NCI-H1092 (cell line): ENCODE results near the gene POTEG.
"Not testable (repeated sequence)": the region's sequence is repeated elsewhere in the genome, so short reads cannot be mapped to it uniquely, and the experiment has no call there.

Source experiments
- DNase-seq: peaks from one replicate; lab custom pipeline; 2025; lab: John Stamatoyannopoulos, UW

Gene POTEG

DNA sequence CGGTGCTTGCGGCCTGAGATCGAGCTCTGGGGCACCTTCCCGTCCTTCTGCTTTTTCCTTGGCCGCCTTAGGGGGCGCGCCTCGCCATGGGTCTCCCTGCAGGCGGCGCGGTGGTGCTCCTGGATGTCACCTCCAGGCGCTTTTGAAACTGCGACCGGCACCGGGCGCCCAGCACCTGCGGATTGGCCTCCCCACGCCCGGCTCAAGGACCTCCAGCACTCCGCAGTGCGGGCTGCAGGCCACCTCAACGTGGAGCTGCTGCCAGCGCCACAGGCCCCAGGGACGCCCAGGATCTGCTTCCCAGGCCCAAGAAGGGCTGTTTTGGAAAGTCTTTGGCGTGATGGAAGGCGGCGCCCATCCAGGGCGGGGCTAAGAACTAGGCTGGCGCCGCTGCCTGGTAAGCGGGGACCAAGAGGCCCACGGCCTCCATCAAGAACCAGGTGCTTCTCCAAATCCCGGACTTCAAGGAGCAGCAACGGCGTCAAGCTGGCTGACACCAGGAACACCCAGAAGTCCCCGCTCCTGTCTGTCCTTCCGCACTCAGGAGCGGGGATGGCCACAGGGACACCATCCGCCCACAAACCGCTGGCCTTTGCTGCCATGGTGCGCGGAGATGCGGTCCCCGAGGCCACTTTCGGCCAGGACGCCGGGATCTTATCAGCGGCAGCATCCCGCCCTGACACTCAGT, 61.2 kb downstream of the POTEG start:
- not testable (repeated sequence) for DNase-seq

DNA sequence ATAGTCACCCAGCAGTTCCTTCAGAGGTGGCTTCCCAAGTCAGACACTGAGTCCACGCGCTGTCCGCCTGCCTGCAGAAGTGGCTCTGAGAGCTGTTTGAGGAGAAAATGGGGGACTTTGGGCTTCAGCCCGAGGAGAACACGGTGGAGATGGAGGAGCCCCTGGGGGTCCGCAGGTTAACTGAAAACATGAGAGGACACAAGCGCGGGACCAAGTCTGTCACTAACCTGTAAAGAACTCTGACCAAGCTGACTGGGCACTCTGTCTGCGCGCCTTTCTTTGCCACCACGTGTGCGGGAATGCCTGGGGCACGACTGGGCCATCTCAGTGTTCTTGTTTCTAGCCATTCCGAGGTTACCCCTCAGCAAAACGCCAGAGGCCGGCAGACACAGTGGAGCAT, 62.4 kb downstream of the POTEG start:
- not testable (repeated sequence) for DNase-seq

DNA sequence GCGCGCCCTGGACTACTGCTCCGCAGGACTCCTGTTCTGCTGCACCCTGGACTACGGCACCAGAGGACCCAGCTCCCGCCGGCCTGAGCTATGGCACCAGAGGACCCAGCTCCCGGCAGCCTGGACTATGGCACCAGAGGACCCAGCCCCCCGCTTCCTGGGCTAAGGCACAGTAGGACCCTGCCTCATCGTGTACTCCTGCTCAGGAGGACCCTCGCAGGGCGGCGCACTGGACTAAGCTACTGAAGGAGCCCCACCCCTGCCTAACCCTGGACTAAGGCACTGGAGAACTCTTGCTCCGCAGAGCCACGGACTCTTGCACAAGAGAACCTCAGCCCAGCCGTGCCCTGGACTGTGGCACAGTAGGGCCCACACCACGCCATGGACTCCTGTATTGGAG, 71.3 kb downstream of the POTEG start:
- not testable (repeated sequence) for DNase-seq

DNA sequence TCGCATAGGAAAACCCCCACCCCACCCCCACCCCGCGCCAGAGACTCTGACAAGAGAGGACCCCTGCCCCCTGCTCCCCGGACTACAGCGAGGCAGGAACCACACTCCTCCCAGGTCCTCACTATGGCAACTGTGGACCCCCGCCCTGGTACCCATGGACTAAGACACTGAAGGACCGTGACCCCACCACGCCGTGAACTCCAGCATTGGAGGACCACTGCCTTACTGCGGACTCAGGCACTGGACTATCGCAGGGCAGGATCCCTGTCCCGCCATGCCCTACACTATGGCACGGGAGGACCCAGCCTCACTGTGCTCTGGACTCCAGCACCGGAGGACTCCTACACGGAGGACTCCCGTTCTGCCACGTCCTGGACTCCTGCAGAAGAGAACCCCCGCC, 71.8 kb downstream of the POTEG start:
- not testable (repeated sequence) for DNase-seq

DNA sequence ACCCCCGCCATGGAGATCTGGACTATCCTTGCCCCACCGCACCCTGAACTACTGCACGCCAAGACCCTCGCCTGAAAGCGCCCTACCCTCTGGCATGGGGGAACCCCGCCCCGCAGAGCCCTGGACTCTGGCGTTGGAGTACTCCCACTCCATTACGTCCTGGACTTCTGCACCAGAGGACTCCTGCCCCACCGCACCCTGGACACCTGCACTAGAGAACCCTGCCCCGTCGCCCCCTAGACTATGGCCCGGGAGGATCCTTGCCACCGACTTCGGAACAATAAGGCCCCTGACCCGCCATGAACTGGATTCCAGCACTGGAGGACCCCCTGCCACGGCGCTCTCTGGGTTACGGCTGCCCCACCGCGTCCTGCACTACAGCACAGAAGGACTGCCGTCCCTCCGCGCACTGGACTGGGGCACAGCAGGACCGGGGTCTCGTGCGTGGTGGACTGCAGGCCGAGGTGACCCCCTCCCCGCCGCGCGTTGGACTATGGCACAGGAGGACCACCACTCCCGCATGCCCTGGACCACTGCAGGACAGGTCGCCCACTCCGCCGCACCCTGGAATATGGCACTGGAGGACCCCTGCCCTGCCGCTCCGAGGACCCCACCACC, 72.4 kb downstream of the POTEG start:
- DNase-seq, result not testable (repeated sequence)

DNA sequence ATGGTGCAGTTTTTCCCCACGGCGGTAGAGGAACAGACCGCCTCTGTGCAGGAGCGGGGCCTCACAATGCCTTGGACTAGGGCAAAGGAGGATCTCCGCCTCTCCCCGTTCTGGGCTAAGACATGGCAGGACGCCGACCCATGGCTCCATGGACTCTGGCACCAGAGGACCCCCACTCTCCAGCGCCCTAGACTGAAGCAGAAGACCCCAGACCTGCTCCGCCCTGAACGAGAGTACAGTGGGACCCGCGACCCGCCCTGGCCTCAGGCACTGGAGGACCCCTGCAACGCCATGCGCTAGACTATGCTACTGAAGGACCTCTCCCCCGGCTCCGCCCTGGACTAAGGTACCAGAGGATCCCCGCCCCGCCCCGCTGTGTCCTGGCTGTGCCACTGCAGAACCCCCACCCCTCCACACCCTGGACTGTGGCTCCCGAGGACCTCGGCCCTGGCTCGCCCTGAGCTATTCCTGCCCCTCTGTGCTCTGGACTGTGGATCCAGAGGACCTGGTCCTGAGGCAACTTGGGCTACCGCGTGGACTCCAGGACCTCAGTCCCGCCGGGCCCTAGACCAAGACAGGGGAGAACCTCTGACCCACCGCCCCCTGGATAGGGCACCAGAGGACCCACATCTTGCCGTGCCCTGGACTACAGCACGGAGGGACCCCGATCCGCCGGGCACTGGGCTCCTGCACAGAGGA, 73.1 kb downstream of the POTEG start:
- DNase-seq, result not testable (repeated sequence)
